ENCODE measurements around the gene SWI5.
"Not testable (repeated sequence)": the region's sequence is repeated elsewhere in the genome, so short reads cannot be mapped to it uniquely, and the experiment has no call there.

SWI5 gene

DNA sequence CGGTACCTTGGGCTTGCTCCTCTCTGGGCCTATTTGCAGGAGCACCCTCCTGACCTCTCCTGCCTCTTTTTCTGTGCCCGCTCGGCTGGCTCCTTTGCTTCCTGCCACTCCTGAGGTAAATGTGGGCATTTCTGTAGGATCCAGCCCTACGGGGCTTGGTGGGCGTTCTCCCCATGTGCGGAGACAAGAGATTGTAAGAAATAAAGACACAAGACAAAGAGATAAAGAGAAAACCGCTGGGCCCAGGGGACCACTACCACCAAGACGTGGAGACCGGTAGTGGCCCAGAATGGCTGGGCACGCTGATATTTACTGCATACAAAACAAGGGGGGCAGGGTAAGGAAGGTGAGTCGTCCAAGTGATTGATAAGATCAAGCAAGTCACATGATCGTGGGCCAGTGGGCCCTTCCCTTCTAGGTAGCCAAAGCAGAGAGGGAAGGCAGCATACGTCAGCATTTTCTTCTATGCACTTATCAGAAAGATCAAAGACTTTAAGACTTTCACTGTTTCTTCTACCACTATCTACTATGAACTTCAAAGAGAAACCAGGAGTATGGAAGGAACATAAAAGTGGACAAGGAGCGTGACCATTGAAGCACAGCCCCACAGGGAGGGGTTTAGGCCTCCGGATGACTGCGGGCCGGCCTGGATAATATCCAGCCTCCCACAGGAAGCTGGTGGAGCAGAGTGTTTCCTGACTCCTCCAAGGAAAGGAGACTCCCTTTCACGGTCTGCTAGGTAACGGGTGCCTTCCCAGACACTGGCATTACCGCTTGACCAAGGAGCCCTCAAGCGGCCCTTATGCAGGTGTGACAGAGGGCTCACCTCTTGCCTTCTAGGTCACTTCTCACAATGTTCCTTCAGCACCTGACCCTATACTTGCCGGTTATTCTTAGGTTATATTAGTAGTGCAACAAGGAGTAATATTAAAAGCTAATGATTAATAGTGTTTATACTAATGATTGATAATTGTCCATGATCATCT is 3.3 kb downstream of the SWI5 start:
- not testable (repeated sequence) for DNase-seq (ENCODE audit: low read depth)

DNA sequence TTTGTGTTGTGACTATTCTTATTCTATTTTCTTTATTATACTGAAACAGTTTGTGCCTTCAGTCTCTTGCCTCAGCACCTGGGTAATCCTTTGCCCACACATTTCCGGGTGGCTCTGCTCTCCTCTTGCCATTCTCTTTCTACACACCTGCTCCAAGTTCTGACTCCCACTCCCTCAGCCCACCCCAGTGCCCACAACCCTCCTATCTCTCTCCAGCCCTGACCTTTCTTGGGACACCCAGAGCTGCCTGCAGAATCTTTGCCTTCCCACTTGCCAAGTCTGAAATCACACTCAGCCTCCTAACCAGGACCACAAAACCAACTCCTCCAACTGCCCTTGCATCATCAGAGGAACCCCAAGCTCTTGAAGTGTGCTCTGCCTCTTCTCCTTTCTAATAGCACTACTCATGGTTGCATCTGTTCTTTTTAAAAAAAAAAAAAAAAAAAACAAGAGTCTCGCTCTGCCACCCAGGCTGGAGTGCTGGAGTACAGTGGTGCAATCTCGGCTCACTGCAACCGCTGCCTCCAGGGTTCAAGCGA is 4.1 kb downstream of the SWI5 start:
- DNase-seq (ENCODE audit: low read depth) = no peak

DNA sequence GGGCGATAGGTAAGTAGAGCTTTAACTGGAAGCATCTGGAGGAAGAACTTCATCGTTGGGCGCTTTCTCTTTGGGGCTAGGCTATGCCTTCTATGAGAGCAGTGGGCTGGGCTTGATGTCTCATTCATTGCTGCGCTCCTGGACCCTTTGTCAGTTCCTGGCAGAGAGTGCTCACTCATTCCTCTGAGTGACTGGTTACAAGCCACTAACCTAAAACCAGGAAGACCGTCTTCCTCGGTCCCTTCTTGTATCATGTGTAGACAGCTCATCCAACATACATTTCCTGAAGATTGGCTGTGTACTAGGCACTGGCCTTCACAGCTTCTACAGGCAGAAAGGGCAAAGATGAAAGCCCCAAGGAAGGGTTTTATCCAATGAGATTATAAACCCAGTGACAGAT is 6.4 kb downstream of the SWI5 start:
- DNase-seq (ENCODE audit: low read depth) = no peak

- DNase-seq (ENCODE audit: low read depth) = no peak
Observed at GRCh38 chr9:128285033-128285784, 9.1 kb downstream of the SWI5 start.

- no peak for DNase-seq (ENCODE audit: low read depth)
Observed at GRCh38 chr9:128286440-128286839, 10.4 kb downstream of the SWI5 start.

- DNase-seq (ENCODE audit: low read depth) = no peak
Observed at GRCh38 chr9:128288273-128289004, 12.4 kb downstream of the SWI5 start.

- DNase-seq (ENCODE audit: low read depth) = no peak
Observed at GRCh38 chr9:128292009-128292408, 15.9 kb downstream of the SWI5 start.

DNA sequence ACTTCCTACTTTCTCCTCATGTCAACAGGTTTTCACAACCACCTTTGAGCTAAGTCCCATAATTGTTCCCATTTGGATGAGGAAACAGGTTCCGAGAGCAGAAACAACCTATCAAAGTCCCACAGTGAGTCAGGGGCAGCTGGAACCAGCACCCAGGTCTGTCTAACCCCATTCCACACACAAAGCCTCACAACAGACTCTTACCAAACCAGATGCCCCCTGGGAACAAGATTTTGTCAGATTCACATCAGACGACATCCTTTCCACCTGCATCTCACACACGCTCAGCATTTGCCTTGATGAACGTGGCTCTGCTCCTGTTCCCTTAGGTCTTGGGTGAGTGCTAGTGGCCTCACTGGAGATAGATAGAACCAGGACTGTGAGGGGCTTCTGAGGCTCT is 17.0 kb downstream of the SWI5 start:
- no peak for DNase-seq (ENCODE audit: low read depth)

GRCh38 chr9:128294142-128294541 is 18.1 kb downstream of the SWI5 start:
- DNase-seq (ENCODE audit: low read depth) = no peak

DNA sequence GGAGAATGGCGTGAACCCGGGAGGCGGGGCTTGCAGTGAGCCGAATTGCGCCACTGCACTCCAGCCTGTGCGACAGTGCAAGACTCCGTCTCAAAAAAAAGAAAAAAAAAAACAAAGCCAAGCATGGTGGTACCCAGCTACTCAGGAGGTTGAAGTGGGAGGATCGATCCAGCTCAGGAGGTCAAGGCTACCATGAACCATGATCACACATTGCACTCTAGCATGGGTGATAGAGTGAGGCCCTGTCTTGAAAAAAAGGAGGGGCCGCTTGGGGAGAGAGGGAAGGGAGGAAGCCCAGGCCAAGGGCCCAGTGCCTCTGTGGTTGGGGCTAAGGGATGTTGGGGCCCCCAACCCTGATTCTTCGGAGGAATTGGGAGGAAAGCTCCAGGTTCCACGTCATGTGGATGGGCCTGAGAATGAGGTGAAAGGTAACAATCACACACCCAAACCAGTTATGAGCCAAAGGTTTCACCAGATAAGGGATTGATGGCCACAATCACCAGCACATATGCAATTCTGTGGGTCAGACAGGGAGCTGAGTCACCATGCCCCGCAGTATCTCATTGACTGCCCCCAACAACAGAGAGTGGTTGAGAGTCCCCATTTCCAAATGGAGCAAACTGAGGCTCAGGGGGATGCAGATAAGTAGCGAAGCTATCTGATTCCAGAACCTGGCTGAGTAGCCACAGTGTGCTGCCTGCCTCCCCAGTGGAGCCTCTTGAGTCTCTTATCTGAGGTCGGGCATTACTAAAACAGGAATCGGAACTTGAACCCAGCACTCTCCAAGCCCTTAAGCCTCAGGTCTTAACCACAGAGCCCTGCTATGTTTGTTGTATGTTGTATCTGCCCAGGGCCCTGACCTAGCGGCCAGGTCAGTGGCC is 20.5 kb downstream of the SWI5 start:
- DNase-seq (ENCODE audit: low read depth) = no peak

- DNase-seq (ENCODE audit: low read depth) = no peak
Observed at GRCh38 chr9:128297221-128297773, 21.2 kb downstream of the SWI5 start.

DNA sequence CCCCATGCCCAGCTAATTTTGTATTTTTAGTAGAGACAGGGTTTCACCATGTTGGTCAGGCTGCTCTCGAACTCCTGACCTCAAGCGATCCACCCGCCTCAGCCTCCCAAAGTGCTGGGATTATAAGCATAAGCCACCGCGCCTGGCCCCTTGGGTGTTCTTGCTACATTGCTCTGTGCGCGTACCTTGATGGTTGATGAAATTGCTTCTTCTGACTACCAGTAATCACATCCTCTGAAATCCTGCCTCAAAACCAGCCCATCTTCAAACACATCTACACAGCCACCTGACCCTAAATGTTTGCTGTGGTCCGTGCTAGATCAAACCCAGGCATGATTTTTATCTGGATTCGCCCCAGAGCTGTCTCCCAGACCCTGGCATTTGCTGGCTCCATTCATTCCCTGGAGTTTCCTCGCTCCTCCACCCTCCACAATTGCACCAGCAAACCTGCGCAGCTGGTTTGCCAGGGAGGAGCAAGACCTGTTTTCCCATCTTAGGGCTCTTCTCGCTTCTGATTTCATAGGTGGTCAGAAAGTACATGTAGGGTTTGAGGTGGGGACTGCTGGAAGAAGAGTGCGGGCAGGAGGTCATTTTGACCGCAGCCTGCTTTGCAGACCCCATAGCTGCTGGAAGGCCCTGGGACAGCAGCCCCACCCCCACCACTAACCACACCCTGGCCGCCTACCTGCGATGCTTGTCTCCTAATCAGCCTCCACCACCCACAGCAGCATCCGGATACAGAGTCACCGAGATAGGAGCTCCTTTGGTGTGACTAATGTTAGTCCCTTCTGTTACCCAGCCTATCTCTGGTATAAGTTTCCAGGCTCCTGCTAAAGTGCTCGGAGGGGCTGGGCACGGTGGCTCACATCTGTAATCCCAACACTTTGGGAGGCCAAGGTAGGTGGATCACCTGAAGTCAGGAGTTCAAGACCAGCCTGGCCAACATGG is 22.7 kb downstream of the SWI5 start:
- no peak for DNase-seq (ENCODE audit: low read depth)

DNA sequence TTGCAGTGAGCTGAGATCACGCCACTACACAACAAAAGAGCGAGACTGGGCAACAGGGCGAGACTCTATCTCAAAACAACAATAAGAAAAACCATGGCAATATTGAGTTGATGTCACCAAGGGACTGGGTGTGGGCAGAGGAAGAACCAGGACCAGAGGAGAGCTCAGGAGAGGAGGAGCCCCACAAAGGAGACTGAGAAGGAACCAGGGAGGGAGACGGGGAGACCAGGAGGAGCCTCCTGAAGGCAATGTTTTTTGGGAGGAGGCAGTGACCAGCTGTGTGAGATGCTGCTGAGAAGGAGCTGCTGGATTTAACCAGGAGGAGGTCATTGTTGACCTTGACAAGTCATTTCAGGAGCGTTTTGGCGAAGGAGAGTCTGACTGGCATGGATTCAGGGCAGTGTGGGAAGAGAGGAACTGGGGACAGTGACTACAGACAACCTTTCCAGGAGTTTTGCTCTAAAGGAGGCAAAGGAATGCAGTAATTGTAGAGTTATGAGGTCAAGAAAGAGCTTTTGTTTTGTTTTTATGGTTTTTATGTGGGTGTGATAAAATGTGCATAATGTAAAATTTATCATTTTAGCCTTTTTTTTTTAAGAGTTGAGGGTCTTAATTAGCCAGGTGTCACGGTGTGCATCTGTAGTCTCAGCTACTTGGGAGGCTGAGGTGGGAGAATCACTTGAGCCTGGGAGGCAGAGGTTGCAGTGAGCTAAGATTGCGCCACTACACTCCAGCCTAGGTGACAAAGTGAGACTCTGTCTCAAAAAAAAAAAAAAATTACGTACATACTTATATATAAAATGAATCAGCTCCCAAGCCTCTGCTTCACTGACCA is 28.3 kb downstream of the SWI5 start:
- DNase-seq (ENCODE audit: low read depth) = no peak

DNA sequence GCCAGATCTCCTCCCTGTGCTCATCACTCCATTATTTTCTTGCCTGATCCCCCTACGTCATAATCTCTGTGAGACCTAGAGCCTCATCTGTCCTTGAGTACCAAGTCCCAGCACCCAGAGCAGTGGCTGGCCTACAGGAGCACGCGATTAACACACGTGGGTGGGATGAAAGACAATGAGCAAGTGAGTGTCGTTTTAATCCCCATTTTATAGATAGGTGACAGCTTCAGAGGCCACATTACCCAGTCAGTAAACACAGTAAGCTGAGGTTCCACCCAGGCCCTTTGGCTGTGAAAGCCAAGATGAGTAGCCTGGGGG is 28.9 kb downstream of the SWI5 start:
- no peak for DNase-seq (ENCODE audit: low read depth)

DNA sequence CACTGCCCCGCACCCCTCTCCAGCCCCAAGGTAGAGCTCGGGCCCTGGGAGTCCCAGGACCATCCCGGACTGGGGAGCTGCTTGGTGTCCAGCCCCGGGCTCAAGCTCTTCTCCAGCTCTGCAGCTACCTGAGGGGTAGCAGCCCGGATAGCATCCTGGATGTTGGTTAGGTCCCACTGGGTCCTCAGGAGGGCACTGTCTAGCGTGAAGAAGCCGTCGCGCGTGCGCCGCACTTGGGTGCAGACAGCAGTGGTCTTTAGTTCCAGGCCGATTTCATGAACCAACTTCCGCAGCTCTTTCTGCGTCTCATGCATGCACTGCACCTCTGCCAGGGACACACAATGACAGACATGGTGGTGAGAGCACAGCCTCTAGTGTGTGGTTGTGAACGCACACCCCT is 33.5 kb downstream of the SWI5 start:
- no peak for DNase-seq (ENCODE audit: low read depth)

- no peak for DNase-seq (ENCODE audit: low read depth)
Observed at GRCh38 chr9:128310461-128310860, 34.4 kb downstream of the SWI5 start.

DNA sequence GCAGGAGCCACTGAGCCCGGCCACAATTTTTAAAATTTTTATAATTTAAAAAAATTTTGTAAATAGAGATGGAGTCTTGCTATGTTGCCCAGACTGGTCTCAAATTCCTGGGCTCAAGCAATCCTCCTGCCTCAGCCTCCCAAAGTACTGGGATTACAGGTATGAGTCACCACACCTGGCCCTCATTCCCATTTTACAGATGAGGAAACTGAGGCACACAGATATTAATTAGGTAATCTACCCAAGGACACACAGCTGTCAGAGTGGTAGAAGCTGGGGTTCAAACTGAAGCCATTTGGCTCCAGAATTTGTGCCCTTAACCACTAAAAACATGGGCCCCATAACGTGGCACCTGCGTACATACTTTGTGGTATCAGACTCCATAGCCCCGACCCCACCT is 38.6 kb downstream of the SWI5 start:
- no peak for DNase-seq (ENCODE audit: low read depth)

DNA sequence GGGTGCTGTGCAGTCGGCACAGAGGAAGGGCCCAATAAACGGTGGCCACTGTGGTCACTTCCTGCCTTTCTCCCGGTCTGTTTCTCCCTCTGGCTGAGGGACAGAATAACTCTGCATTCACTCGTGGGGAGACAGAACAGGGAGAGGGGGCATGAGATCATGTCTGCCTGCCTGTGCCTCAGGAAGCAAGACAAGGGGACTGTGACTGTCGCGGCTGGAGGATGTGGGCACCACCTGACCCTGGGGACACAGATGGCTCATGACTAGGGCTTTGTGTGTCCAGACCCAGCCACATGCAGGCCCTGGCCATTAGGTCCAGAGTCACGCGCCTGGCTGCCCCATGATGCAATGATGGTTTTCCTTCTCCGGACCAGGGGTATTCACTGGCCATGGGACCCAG is 40.3 kb downstream of the SWI5 start:
- no peak for DNase-seq (ENCODE audit: low read depth)

GRCh38 chr9:128317629-128318028 is 41.6 kb downstream of the SWI5 start:
- no peak for DNase-seq (ENCODE audit: low read depth)
